ENCODE data around the gene CD58. TPM values are rescaled to one million over a fixed set of nuclear protein-coding genes. Genes with fewer than 3 reads are reported as not detected.

The CD58 gene
- total RNA-seq, 1 experiment from 2014 or later, result 5.3 TPM

DNA sequence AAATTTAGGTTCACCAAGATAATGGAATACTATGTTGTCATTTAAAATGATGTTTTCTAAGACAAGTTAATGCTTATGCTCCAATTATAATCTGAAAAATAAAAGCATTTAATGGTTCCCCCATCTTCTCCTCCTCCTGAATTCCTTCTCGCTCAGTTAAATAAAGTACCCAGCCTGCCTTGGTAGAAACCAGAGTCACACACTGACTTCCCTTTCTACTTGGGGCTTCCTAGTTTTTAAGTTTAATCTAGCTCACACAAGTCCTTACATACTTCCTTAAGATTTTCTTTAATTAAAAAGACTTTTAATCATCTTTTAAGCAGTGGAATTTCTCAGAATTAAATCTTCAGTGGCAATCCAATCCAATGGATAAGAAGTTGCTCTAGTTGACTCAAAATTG lies 32.9 kb downstream of the CD58 start:
- no peak for ATAC-seq
- Mint-ChIP-seq H3K4me3 (no peak overlapping the region), H3K9me3 (no peaks in the 10 kb centered on the region), H3K36me3 (peaks cover 18% of the 10 kb centered on the region), H3K27ac (no peak overlapping the region), H3K27me3 (ENCODE audit: low read depth) (peaks cover 55% of the 10 kb centered on the region), H3K4me1 (peaks cover 4% of the 10 kb centered on the region)
- POLR2A ChIA-PET, result no interaction called here
- CTCF ChIA-PET, result interaction anchor here (1.6 kb wide), 1 partner anchor 52 kb away, joined by 3 read pairs; no protein-coding TSS in a partner anchor
- no peak for DNase-seq (ENCODE audit: low spot score)
- TF ChIP-seq GRHL2 (CRISPR knock-in tag; IDR thresholded peaks at IDR 0.05; ENCODE audit: insufficient replicate concordance, severe bottlenecking) (no peak), MYBL2 (CRISPR knock-in tag; IDR thresholded peaks at IDR 0.05) (no peak), CREM (CRISPR knock-in tag; IDR thresholded peaks at IDR 0.05) (no peak), ZNF138 (CRISPR knock-in tag; conservative IDR thresholded peaks at IDR 0.05) (no peak), EMX1 (CRISPR knock-in tag; IDR thresholded peaks at IDR 0.05) (no peak), FOXJ3 (CRISPR knock-in tag; IDR thresholded peaks at IDR 0.05; ENCODE audit: borderline replicate concordance) (no peak), NR2C2 (CRISPR knock-in tag; IDR thresholded peaks at IDR 0.05) (no peak), NFE2L1 (CRISPR knock-in tag; IDR thresholded peaks at IDR 0.05) (no peak), ZNF423 (CRISPR knock-in tag; IDR thresholded peaks at IDR 0.05) (no peak), FOXK1 (CRISPR knock-in tag; IDR thresholded peaks at IDR 0.05) (no peak)
- TF ChIP-seq, protein P1, sequence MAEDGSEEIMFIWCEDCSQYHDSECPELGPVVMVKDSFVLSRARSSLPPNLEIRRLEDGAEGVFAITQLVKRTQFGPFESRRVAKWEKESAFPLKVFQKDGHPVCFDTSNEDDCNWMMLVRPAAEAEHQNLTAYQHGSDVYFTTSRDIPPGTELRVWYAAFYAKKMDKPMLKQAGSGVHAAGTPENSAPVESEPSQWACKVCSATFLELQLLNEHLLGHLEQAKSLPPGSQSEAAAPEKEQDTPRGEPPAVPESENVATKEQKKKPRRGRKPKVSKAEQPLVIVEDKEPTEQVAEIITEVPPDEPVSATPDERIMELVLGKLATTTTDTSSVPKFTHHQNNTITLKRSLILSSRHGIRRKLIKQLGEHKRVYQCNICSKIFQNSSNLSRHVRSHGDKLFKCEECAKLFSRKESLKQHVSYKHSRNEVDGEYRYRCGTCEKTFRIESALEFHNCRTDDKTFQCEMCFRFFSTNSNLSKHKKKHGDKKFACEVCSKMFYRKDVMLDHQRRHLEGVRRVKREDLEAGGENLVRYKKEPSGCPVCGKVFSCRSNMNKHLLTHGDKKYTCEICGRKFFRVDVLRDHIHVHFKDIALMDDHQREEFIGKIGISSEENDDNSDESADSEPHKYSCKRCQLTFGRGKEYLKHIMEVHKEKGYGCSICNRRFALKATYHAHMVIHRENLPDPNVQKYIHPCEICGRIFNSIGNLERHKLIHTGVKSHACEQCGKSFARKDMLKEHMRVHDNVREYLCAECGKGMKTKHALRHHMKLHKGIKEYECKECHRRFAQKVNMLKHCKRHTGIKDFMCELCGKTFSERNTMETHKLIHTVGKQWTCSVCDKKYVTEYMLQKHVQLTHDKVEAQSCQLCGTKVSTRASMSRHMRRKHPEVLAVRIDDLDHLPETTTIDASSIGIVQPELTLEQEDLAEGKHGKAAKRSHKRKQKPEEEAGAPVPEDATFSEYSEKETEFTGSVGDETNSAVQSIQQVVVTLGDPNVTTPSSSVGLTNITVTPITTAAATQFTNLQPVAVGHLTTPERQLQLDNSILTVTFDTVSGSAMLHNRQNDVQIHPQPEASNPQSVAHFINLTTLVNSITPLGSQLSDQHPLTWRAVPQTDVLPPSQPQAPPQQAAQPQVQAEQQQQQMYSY (CRISPR knock-in tag; IDR thresholded peaks at IDR 0.05), result no peak
- TF ChIP-seq, protein P2, sequence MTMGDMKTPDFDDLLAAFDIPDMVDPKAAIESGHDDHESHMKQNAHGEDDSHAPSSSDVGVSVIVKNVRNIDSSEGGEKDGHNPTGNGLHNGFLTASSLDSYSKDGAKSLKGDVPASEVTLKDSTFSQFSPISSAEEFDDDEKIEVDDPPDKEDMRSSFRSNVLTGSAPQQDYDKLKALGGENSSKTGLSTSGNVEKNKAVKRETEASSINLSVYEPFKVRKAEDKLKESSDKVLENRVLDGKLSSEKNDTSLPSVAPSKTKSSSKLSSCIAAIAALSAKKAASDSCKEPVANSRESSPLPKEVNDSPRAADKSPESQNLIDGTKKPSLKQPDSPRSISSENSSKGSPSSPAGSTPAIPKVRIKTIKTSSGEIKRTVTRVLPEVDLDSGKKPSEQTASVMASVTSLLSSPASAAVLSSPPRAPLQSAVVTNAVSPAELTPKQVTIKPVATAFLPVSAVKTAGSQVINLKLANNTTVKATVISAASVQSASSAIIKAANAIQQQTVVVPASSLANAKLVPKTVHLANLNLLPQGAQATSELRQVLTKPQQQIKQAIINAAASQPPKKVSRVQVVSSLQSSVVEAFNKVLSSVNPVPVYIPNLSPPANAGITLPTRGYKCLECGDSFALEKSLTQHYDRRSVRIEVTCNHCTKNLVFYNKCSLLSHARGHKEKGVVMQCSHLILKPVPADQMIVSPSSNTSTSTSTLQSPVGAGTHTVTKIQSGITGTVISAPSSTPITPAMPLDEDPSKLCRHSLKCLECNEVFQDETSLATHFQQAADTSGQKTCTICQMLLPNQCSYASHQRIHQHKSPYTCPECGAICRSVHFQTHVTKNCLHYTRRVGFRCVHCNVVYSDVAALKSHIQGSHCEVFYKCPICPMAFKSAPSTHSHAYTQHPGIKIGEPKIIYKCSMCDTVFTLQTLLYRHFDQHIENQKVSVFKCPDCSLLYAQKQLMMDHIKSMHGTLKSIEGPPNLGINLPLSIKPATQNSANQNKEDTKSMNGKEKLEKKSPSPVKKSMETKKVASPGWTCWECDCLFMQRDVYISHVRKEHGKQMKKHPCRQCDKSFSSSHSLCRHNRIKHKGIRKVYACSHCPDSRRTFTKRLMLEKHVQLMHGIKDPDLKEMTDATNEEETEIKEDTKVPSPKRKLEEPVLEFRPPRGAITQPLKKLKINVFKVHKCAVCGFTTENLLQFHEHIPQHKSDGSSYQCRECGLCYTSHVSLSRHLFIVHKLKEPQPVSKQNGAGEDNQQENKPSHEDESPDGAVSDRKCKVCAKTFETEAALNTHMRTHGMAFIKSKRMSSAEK (CRISPR knock-in tag; IDR thresholded peaks at IDR 0.05; ENCODE audit: borderline replicate concordance), result no peak
- TF ChIP-seq, protein P3, sequence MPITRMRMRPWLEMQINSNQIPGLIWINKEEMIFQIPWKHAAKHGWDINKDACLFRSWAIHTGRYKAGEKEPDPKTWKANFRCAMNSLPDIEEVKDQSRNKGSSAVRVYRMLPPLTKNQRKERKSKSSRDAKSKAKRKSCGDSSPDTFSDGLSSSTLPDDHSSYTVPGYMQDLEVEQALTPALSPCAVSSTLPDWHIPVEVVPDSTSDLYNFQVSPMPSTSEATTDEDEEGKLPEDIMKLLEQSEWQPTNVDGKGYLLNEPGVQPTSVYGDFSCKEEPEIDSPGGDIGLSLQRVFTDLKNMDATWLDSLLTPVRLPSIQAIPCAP (CRISPR knock-in tag; IDR thresholded peaks at IDR 0.05), result no peak
- TF ChIP-seq, protein P4, sequence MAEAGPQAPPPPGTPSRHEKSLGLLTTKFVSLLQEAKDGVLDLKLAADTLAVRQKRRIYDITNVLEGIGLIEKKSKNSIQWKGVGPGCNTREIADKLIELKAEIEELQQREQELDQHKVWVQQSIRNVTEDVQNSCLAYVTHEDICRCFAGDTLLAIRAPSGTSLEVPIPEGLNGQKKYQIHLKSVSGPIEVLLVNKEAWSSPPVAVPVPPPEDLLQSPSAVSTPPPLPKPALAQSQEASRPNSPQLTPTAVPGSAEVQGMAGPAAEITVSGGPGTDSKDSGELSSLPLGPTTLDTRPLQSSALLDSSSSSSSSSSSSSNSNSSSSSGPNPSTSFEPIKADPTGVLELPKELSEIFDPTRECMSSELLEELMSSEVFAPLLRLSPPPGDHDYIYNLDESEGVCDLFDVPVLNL (CRISPR knock-in tag; IDR thresholded peaks at IDR 0.05; ENCODE audit: borderline replicate concordance, low read depth), result no peak
- TF ChIP-seq, protein P5, sequence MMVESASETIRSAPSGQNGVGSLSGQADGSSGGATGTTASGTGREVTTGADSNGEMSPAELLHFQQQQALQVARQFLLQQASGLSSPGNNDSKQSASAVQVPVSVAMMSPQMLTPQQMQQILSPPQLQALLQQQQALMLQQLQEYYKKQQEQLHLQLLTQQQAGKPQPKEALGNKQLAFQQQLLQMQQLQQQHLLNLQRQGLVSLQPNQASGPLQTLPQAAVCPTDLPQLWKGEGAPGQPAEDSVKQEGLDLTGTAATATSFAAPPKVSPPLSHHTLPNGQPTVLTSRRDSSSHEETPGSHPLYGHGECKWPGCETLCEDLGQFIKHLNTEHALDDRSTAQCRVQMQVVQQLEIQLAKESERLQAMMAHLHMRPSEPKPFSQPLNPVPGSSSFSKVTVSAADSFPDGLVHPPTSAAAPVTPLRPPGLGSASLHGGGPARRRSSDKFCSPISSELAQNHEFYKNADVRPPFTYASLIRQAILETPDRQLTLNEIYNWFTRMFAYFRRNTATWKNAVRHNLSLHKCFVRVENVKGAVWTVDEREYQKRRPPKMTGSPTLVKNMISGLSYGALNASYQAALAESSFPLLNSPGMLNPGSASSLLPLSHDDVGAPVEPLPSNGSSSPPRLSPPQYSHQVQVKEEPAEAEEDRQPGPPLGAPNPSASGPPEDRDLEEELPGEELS (CRISPR knock-in tag; IDR thresholded peaks at IDR 0.05), result no peak
